ENCODE data around the gene RAD9A. TPM values are rescaled to one million over a fixed set of nuclear protein-coding genes. Genes with fewer than 3 reads are reported as not detected.
A peak's percentile ranks its signal among the peaks of the same experiment; 100 is the strongest.

Gene RAD9A
- total and polyA plus RNA-seq, 9 of the 15 experiments (the other 6 are each of a cell fraction or from before 2014, with no cell fraction given) = 1.4 to 41.2 (median 16.1) TPM

- TF ChIP-seq ZNF318 (IDR thresholded peaks at IDR 0.05; ENCODE audit: borderline replicate concordance in 1 of 2, low read depth in 1 of 2) = no peak
- no peak for TF ChIP-seq ZNF644 (tag; IDR thresholded peaks at IDR 0.05; ENCODE audit: low read depth)
- peak; percentile 73 for TF ChIP-seq HMGN3 (IDR thresholded peaks at IDR 0.05; ENCODE audit: borderline replicate concordance, extremely low read depth, insufficient read length, low read depth, low read length)
- no peak for TF ChIP-seq MCM2 (IDR thresholded peaks at IDR 0.05; ENCODE audit: low read depth)
- no peak for TF ChIP-seq MIER1 (IDR thresholded peaks at IDR 0.05; ENCODE audit: low read depth)
- TF ChIP-seq MAX (CRISPR knock-in tag; IDR thresholded peaks at IDR 0.05) = peak; percentile 54; the same call in 1 of the 2 replicates
- no peak for TF ChIP-seq ELF1 (tag; IDR thresholded peaks at IDR 0.05)
- TF ChIP-seq SIRT6 (IDR thresholded peaks at IDR 0.05; ENCODE audit: low read depth, low read length) = no peak
- TF ChIP-seq ZNF165 (CRISPR knock-in tag; IDR thresholded peaks at IDR 0.05; ENCODE audit: borderline replicate concordance) = no peak
- no peak for TF ChIP-seq SRF (CRISPR knock-in tag; IDR thresholded peaks at IDR 0.05)
- TF ChIP-seq, protein P1, sequence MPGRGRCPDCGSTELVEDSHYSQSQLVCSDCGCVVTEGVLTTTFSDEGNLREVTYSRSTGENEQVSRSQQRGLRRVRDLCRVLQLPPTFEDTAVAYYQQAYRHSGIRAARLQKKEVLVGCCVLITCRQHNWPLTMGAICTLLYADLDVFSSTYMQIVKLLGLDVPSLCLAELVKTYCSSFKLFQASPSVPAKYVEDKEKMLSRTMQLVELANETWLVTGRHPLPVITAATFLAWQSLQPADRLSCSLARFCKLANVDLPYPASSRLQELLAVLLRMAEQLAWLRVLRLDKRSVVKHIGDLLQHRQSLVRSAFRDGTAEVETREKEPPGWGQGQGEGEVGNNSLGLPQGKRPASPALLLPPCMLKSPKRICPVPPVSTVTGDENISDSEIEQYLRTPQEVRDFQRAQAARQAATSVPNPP (IDR thresholded peaks at IDR 0.05; ENCODE audit: borderline replicate concordance, insufficient read depth, insufficient read length) = no peak
- TF ChIP-seq NELFE (IDR thresholded peaks at IDR 0.05; ENCODE audit: insufficient read depth, insufficient read length) = no peak
- peak in 1 of 2 experiments; percentile 78; a peak in 2 of 4 replicates for TF ChIP-seq NONO (IDR thresholded peaks at IDR 0.05; ENCODE audit: low read depth in 2 of 2, low read length in 1 of 2)
- no peak for TF ChIP-seq NR2C2 (CRISPR knock-in tag; IDR thresholded peaks at IDR 0.05)
- peak; percentile 65; the same call in 1 of the 2 replicates for TF ChIP-seq NR2C2 (tag; IDR thresholded peaks at IDR 0.05)
- TF ChIP-seq ADNP (tag; IDR thresholded peaks at IDR 0.05) = no peak
These were observed 29.1 kb downstream of the RAD9A start (continued) for GRCh38 chr11:67420646-67421429.
